Activated CD4-positive, alpha-beta T cell treated with anti-CD3 and anti-CD28 coated beads for 1 hour (primary cell): ENCODE measurements around the gene ZCCHC14.
"Not testable (repeated sequence)": the region's sequence is repeated elsewhere in the genome, so short reads cannot be mapped to it uniquely, and the experiment has no call there.

Source experiments
- DNase-seq: peaks from one replicate; pipeline ENCODE4 v3.0.0-alpha.2; 2020

Gene ZCCHC14

DNA sequence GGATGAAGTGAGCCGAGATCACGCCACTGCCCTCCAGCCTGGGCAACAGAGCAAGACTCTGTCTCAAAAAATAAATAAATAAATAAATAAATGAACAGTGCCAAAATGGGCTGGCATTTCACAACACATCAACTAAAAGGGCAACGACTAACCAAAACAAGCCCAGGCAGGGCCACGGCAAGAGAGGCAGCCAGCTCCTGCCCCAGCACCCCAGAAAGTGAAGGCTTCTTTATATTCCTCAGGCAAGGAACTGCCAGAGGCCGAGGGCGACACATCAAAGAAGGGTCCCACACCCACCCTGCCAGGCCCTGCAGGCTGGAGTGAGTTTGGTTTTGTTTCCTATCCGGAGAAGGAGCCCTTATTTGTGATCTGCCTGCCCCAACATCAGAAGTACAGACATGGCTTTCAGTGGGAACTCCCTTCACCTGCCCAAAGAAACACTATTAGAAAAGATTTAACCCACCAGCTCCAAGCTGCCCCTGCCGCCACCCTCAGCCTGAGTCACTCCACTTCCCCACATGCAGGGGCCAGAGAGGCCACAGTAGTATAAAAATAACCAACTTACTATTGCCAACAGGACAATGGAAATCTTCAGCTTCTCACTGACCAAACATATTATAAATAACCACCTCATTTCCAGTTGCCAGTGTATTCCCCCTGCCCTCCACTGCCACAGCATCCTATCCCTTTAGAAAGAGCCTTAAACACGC, 117.2 kb downstream of the ZCCHC14 start:
- DNase-seq = no peak

DNA sequence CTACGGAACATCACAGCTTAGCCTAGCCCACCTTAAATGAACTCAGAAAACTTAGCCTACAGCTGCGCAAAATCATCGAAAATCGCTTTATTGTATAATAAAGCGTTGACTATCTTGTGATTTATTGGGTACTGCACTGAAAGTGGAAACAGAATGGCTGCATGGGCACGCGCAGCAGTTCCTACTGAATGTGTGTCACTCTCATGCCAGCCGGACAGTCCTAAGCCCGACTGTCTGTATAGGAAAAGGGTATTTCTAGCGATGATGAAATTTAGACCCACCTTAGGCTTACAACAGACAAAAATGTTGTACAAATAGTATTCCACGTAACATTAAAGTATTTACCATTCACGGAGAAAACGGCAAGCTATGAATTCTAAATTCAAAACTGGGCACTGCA, 118.5 kb downstream of the ZCCHC14 start:
- DNase-seq = no peak

DNA sequence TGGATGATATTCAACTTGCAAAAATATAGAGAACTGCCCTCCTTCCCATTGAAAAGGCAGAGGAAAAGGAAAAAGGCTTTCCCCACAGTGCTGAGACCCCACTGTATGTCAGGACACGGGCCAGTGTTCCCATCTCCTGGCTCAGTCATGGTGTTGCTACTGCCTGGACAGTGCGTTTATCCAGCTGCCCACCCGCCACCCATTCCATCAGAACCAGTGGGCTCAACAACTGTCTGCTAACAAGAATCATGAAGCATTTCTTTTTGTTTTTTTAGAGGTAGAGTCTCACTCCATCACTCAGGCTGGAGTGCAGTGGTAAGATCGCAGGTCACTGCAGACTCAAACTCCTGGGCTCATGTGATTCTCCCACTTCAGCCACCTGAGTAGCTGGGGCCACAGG, 120.5 kb downstream of the ZCCHC14 start:
- DNase-seq = no peak

DNA sequence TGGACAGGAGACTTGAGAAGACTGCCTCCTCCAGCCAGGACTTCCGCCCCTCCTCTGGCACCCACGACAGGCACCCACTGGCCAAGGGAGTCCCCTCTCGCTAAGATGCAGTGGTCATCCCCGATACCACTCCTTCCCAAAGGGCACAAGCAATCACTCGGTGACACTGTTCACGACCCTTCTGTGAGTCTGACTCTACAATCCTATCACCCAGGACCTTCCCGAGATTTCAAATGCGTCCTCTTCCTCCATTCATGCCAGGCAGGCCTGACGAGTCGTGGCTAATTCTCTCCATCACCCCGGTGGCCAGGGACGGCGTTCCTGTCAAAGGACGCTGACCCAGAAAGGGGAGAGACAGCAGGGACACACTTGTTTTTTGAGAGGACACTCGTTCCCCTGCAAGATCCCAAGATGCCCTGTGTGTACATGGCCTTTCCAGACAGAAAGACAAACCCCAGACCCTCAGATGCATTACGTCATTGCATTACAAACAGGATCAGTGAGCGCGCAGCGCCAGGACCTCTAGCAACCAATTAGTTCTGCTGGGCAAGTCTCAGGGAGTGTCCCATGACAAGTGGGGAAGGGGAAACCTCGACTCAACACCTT, 121.5 kb downstream of the ZCCHC14 start:
- no peak for DNase-seq

DNA sequence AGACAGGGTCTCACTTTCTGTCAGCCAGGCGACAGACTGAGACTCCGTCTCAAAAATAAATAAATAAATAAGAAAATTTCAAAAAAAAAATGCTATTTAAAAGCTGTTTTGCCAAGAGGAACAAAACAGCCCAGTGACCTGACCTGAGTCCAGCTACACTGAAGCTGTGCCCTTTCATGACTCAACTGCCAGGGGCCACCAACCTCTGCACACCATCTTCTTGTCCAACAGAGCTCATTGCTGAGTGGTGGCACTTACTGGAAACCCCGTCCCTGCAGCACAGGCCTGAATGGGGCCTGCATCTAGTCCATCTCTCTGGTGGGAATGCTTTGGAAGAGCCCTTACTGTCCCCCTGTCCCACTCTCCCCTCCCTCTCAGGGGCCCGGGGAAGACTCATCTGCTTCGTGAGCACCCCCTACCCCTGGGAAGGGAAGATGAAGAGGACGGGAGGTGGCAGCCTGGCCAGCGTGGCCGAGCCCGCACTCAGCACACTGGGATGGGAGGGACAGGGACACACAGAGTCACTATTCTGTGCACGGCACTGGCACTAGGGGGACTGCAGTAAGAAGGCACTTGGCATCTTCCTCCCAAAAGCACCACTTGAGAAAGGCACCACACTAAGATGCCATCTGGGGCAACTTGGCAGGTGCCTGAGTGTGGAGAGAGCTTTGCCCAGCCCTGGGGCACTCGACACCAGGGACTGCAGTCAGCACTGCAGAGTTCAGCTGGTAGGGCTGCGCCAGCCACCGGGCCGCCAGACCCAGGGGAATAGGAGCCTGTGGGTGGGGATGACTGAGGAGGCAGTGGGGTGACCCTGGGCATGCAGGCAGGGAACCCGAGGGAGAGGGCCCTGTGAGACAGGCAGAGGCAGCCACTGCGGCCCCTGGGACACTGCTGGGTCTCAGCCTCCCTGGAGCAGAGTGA, 122.8 kb downstream of the ZCCHC14 start:
- no peak for DNase-seq

DNA sequence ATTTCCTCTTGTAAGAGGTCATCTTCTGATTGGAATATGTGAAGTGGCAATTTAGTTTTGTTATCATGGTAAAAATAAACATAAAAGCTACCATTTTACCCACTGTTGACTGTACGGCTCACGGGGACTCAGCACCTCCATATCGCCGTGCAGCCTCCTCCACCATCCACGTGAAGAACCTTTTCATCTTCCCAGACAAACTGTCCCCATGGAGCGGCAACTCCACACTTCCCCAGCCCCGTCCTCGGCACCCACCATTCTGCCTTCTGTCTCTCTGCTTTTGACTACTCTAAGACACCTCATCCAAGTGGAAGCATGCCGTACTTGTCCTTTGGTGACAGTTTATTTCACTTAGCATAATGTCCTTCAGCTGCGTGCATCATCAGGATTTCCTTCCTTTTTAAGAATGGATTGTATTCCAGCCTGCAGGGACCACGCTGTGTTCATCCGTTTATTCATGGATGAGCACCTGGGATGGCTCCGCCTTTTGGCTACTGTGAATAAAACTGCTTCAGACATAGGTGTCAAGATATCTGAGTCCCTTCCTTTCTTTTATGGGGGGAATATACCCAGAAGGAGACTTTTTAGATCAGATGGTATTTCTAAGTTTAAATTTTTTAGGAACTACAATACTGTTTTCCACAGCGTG, 123.6 kb downstream of the ZCCHC14 start:
- no peak for DNase-seq

DNA sequence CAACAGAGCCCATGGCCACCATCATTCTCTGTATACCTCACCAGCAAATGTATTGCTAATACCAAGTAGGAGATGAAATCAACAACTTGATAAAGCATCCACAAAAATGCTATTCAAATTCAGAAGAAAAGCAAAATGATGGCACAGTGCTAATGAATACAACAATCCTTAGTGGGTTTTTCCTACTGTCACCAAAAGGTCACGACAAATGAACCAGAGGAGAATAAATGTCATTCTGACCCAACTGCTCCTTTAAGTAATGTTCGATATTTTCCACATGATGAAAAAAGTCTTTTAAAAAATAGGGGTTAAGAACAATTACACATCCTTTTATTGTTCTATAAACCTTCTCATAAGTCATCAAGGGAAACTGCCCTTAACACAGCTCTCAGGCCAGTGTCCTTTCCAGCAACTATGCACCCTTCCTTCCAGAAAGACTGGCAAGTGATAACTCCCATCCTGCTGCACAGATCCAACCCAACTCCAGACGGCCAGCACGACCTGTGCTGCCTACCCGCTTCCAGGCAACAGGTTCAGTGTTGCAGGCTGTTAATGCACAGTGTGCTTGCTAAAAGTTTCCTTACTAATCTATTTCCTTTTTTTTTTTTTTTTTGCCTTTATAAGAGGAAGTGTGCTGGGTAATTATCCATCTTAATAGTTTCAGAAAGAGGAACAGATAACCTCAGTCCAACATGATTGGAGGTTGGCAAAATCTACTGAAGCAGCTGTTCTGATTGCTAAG, 124.6 kb downstream of the ZCCHC14 start:
- no peak for DNase-seq

DNA sequence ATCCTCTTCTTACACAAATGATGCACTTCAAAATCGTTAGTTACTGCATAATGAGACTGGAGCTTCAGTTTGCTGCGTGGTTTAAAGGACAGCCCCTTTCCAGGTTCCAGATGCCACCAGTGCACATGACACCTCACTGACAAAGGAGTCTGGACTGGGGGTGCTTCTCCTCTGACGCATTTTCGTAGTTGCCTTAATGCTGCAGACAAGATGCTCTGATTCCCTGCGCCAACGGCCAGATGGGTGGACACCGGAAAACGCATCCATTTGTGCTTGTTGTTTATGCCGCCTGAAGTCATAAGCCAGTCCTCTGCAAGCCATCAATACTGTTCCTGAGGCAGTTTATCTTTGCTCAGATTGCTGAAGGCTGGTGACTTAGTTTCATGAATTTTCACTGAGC, 125.3 kb downstream of the ZCCHC14 start:
- no peak for DNase-seq

DNA sequence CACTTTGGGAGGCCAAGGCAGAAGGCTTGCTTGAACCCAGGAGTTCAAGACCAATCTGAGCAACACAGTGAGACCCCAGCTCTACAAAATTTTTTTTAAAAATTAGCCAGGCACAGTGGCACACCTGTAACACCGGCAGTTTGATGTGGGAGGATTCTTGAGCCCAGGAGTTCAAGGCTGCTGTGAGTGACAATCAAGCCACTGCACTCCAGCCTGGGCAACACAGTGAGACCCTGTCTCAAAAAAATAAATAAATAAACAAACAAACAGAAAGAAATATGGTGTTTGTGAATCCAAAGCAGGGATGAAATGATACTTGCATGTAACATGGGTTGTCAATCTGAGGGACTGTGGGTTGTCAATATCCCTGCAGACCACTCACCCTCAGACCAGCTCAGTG, 125.9 kb downstream of the ZCCHC14 start:
- DNase-seq = no peak

DNA sequence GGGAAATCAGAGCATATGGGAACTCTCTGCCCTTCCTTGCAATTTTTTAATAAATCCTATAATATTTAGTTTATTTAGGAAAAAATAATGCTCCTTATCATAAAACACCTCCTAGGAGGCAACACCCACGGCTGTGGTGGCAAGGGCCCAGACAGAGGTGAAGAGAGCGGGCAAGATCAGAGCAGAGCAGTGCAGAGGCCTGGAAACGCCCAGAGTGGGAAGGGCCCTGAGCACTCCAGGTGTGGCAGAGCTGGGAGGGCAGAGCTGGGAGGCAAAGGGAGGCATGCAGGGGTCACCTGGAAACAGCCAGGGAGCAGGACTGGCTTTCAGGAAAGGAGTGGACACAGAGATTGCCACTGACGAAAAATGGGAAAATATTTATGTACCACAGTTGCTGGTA, 126.5 kb downstream of the ZCCHC14 start:
- no peak for DNase-seq

DNA sequence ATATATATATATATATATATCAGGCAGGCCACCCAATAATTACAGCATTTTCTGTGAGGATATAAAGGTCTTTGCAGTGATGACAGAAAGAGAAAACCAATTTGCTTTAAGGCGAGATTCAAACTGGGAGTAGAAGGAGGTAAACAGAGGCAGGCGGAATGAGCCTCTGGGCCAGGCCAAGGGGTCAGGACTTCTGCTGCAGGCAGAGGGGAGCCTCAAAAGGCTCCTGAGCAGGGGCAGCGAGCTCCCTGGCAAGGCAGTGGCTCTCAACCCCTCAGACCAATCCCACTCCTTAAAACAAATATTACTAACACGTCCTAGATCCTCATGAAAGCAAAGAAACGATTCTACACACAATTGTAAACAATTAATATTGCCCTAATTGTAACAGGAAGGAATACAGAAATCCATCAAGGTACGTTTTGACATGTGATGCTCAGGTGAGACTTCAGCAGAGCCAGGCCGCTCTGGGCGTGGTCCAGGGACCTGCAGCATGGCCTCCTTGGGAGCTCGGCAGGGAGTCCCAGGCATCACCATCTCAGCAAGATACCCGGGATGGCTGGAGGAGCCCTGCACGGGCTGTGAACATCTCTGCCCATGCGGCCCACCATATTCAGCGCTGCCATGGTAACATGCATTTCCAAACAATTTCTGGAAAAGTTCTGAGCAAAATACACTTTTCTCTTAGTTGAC, 127.7 kb downstream of the ZCCHC14 start:
- no peak for DNase-seq

DNA sequence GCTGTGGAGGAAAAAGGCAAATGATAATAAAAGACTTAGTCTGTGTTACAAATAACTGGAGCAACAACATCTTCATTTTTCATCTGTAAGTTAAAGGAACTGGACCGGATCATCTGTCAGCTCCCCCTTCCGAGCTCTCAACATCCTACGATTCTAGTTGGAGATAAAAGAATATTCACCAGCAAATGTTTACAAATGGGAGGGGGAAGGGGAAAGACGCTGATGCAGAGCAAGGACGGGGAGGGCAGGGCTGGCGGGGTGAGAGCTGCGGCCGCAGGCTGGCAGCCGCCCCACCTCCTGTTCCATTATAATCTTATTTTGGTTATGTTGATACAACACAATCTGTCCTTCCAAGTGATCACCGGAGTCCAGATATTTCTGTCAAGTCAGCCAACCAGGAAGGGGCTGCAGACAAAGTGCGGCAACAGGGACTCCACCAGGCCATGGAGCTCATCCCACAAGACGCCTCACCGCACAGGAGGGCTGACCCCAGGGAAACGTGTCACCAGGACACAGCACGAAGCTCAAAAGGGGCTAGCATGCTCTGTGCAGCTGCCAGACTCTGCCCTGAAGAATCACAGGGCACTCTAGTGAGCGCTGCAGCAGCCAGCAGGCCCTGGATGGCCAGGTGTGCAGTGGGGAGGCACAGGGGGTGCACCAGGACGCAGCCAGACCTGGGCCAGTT, 128.9 kb downstream of the ZCCHC14 start:
- DNase-seq = no peak

DNA sequence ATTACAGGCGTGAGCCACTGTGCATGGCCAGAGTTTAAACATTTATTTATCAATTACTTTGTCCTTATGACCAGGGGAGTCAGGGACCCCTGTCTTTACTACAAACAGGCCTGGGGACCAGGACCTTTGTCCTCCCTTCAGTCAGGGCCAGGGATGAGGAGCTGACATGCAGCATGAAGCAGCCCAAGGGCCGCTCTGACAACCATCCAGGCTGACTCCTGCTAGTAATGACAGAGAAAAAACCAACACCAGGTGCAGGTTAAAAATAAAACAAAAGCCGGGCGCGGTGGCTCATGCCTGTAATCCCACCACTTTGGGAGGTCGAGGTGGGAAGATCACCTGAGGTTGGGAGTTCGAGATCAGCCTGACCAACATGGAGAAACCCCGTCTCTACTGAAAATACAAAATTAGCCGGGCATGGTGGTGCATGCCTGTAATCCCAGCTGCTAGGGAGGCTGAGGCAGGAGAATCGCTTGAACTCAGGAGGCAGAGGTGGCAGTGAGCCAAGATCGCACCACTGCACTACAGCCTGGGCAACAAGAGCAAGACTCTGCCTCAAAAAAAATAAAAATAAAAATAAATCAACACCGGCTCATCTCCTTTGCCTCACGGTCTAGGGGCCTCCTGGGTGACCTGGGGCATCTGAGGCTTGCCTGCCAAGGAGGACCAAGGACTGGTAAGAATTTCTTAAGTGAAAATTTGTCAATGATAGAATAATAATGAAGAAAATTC, 129.8 kb downstream of the ZCCHC14 start:
- DNase-seq = not testable (repeated sequence)

DNA sequence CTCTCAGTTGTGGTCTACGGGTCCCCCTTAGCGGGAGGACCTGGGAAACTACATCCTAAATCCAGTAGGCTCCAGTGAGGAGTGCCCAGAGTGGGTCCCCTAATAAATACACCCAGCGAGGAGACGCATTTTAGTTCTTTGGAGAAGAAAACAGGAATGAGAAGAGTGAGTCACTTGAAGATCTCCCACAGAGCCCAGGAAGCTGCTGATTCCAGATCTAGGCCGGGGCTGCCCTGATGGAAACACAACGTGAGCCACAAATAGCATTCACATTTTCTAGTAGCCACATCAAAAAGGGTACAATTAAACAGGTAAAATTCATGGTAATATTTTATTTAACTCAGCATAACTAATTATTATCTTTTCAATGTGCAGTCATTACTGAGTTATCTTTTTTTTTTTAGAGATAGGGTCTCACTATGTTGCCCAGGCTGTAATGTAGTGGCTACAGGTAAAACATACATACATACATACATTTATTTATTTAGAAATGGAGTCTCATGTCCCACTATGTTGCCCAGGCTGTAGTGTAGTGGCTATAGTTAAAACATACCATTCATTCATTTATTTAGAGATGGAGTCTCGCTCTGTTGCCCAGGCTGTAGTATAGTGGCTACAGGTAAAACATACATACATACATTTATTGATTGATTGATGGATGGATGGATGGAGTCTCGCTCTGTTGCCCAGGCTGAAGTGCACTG, 130.8 kb downstream of the ZCCHC14 start:
- DNase-seq = no peak

DNA sequence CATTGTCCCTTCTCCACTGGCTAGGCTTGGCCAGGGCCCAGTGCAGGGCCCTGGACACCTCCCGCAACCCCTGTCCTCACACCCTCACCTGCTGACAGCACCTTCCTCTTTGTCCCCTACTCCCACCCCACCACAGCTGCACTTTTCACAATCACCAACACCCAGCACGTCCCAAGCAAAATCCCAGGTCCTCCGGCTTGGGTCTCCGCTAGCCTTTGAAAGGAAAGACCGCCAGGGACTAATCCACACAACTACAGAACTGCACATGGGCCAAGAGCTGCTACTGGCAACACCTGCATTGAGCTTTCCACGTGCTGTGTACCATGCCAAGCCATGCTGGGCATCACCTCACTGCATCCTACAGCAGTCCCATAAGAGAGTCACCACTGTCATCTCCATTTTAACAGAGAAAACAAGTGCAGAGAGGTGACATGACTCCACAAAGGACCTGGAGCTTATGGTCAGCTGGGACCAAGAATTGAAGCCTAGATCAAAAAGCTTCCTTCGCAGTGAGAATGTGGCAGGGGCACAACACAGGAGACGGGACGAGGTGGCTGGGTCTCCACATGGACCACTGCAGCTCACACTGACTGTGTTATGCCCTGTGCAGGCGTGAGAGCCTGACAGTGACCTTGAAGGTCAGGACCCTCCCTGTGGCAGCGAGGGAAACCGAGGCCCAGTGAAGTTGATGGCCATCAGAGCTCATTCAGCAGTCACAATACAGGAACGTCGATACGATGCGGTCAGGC, 131.8 kb downstream of the ZCCHC14 start:
- DNase-seq = no peak

DNA sequence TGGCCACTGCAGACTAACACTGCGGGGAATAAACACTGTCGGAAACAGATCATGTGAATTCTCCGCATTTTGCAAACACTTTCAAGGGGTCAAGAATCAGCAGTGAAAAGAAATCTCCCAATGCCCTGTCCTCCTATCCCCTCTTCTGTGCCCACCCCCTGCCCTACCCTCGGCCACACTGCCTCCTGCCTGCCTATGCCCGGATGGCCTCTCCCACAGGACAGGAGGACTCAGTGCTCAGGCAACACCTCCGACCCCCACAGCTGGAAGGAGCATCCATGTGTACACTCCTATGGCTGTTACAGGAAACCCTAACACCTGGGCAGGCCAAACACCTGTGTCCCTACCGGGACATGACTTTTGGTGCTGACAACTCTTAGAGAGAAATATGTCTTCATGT, 133.7 kb downstream of the ZCCHC14 start:
- no peak for DNase-seq

DNA sequence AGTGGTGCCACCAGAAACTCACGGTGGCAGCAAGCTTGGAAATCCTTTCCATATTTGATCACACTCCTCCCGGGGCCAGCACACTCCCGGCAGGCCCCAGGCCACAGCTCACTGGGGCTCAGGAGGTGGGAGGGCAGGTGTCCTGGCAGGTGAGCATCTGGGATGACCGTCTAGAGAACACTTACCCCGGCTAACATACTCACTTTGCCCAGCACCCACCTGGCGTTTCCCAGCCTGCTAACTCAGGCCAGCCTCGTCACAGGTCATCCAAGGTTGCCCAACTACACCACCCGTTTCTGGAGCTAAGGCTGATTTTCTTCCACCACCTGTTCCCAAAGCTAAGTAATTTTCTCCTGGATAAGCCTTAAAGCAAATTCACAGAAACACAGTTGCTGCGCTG, 134.1 kb downstream of the ZCCHC14 start:
- DNase-seq = no peak

DNA sequence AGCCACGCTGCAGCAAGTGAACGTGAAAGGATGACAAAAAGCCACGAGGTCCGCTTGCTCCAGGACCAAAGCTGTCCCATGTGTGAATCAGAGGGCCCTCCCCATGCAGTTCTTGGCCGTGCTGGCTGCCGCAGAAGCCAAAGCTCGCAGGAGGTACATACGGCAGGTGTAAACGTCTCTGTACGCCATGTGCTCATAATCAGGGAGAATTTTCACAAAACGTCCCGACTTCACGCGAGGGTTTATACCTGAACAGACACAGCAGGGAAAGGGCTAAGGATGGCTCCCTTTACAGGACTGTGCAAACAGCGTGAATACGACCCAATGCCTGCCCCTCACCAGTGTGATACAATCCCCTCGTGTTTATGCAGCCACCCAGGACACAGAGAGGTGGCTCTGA, 134.6 kb downstream of the ZCCHC14 start:
- DNase-seq = no peak

DNA sequence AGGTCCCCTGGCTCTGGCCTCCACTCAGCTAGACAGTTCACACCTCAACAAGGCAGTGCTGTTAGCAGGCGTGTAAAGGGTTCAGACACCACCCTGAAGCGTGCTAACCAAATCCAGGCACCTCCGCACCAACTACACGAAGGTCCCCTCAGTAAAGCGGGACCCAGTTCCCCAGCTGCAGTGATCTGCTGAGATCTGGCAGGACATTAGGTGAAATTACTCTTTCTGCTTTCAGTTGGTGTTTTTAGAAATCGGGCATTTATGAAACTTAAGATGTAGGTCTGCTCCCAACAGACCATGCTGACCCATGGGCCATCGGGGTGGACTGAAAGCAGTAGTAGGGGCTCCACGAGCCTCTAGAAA, 136.4 kb downstream of the ZCCHC14 start:
- no peak for DNase-seq
